ENCODE results near the gene UGT1A3.

Gene UGT1A3

GRCh38 chr2:233691443-233692433 lies 37.1 kb upstream of the UGT1A3 start:
- Histone ChIP-seq H3K9me3 (ENCODE audit: severe bottlenecking) (no peaks in the 10 kb centered on the region), H3K4me3 (ENCODE audit: low read depth, low read length) (no peak overlapping the region), H3K27ac (no peak overlapping the region), H3K36me3 (no peaks in the 10 kb centered on the region), H3K27me3 (ENCODE audit: insufficient read depth, low read depth, severe bottlenecking) (no peaks in the 10 kb centered on the region)
- DNase-seq: no peak
- TF ChIP-seq, protein P1, sequence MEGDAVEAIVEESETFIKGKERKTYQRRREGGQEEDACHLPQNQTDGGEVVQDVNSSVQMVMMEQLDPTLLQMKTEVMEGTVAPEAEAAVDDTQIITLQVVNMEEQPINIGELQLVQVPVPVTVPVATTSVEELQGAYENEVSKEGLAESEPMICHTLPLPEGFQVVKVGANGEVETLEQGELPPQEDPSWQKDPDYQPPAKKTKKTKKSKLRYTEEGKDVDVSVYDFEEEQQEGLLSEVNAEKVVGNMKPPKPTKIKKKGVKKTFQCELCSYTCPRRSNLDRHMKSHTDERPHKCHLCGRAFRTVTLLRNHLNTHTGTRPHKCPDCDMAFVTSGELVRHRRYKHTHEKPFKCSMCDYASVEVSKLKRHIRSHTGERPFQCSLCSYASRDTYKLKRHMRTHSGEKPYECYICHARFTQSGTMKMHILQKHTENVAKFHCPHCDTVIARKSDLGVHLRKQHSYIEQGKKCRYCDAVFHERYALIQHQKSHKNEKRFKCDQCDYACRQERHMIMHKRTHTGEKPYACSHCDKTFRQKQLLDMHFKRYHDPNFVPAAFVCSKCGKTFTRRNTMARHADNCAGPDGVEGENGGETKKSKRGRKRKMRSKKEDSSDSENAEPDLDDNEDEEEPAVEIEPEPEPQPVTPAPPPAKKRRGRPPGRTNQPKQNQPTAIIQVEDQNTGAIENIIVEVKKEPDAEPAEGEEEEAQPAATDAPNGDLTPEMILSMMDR (IDR thresholded peaks at IDR 0.05; ENCODE audit: low read depth, low read length): no peak

- no peak within 1 kb of the TSS for H3K4me3 ChIP-seq (ENCODE audit: low read depth, low read length)
- DNase-seq: no peak
- no peaks in the 10 kb centered on the region for H3K27me3 ChIP-seq (ENCODE audit: insufficient read depth, low read depth, severe bottlenecking)
- no peak within 1 kb of the TSS for H3K27ac ChIP-seq
- TF ChIP-seq, protein P1 (IDR thresholded peaks at IDR 0.05; ENCODE audit: low read depth, low read length): no peak
- H3K36me3 ChIP-seq: no peaks in the 10 kb centered on the region
- no peaks in the 10 kb centered on the region for H3K9me3 ChIP-seq (ENCODE audit: severe bottlenecking)
Measured at GRCh38 chr2:233692648-233693047, 36.2 kb upstream of the UGT1A3 start, which contains the start of gene UGT1A6. UGT1A6 (plus strand) TSS chr2:233692890; CDS start chr2:233693005, 115 bp downstream.

- DNase-seq: no peak
- Histone ChIP-seq H3K4me3 (ENCODE audit: low read depth, low read length) (no peak overlapping the region), H3K27ac (no peak overlapping the region), H3K27me3 (ENCODE audit: insufficient read depth, low read depth, severe bottlenecking) (no peaks in the 10 kb centered on the region), H3K9me3 (ENCODE audit: severe bottlenecking) (no peaks in the 10 kb centered on the region), H3K36me3 (no peaks in the 10 kb centered on the region)
- TF ChIP-seq, protein P1 (IDR thresholded peaks at IDR 0.05; ENCODE audit: low read depth, low read length): no peak
Measured at GRCh38 chr2:233693963-233694362, 34.9 kb upstream of the UGT1A3 start.

- H3K27ac ChIP-seq: no peak overlapping the region
Measured at GRCh38 chr2:233698740-233699139, 30.1 kb upstream of the UGT1A3 start.

DNA sequence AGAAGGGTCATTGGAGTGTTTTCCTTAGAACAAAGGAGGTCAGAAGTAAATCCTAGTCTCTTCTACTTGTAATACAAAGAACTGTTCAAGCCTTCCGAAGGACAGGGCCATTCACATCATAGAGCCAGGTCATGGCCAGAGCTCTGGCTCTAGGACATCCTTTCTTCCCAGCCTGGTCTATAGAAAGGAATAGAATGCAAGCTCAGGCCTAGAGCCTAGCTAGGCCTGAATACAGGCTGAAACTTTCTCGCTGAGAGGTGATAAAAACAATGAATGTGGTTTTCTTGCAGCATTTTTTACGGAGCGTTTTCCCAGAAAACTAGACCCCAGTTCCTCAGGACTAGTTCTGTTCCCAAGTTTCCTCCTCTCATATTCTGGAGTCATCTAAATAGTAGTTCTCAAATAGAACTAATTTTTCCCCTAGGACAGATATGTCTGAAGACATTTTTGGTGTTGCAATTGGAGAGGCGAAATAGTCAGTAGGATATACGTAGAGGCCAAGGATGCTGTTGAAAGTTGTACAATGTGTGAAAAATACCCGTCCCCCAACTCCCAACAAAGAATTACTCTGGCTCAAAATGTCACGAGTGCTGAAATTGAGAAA lies 29.3 kb upstream of the UGT1A3 start:
- peaks cover 2% of the 10 kb centered on the region for H3K9me3 ChIP-seq (ENCODE audit: severe bottlenecking)
- no peak overlapping the region for H3K27ac ChIP-seq
- no peak overlapping the region for H3K4me3 ChIP-seq (ENCODE audit: low read depth, low read length)
- TF ChIP-seq, protein P1 (IDR thresholded peaks at IDR 0.05; ENCODE audit: low read depth, low read length): no peak
- H3K27me3 ChIP-seq (ENCODE audit: insufficient read depth, low read depth, severe bottlenecking): no peaks in the 10 kb centered on the region
- DNase-seq: no peak
- no peaks in the 10 kb centered on the region for H3K36me3 ChIP-seq

More at GRCh38 chr2:233698740-233699139, 30.1 kb upstream of the UGT1A3 start:
- H3K27me3 ChIP-seq (ENCODE audit: insufficient read depth, low read depth, severe bottlenecking): no peaks in the 10 kb centered on the region
- no peak overlapping the region for H3K4me3 ChIP-seq (ENCODE audit: low read depth, low read length)
- DNase-seq: no peak
- TF ChIP-seq, protein P1 (IDR thresholded peaks at IDR 0.05; ENCODE audit: low read depth, low read length): no peak
- H3K36me3 ChIP-seq: no peaks in the 10 kb centered on the region
- H3K9me3 ChIP-seq (ENCODE audit: severe bottlenecking): peaks cover 2% of the 10 kb centered on the region
